SK-N-SH (cell line): ENCODE results near the gene SPINK4. TPM values are rescaled to one million over a fixed set of nuclear protein-coding genes. Genes with fewer than 3 reads are reported as not detected.

Experiments used
- CTCF ChIA-PET: fragments of 300-600, 350-600 bp; formaldehyde crosslinking; extraction: SDS; loops from one replicate; lab custom pipeline; 2021; lab: Yijun Ruan, JAX
- POLR2A ChIA-PET: fragments of 350-600 bp; sonication (Branson Sonifier 250); formaldehyde crosslinking; extraction: SDS; loops from one replicate; lab custom pipeline; 2020; ENCODE audit warnings: antibody characterized with exemption, inconsistent platforms; lab: Yijun Ruan, JAX
- DNase-seq: peaks from one replicate; pipeline ENCODE4 v3.0.0; 2012
- H2AFZ ChIP-seq: fragments of 200-600 bp; sonication (generic); 2 replicates; pipeline ENCODE4 v1.8.1; 2016; ENCODE audit warnings: antibody characterized with exemption, mild to moderate bottlenecking, low read depth
- H3F3A ChIP-seq: fragments of 200-600 bp; sonication (generic); replicated peaks from 2 replicates; pipeline ENCODE3; 2016; ENCODE audit warnings: antibody characterized with exemption, mild to moderate bottlenecking; ENCODE audit not compliant: insufficient read depth
- H3K27ac ChIP-seq, 2 experiments: fragments of 200-500 bp in 1 of 2; fragments of 200-600 bp in 1 of 2; sonication (Bioruptor generic) in 1 of 2; sonication (generic), shearing (Covaris generic) in 1 of 2; 2 replicates each; pipeline versions ENCODE4 v1.5.1 to v1.6.1; 2014 to 2016; ENCODE audit warnings: low read depth in 2 of 2, inconsistent platforms in 1 of 2, low read length in 1 of 2, mild to moderate bottlenecking in 1 of 2, mixed read lengths in 1 of 2
- H3K27me3 ChIP-seq: fragments of 200-600 bp; sonication (generic), shearing (Covaris generic); 2 replicates; pipeline ENCODE4 v1.6.1; 2016; ENCODE audit warnings: mixed run types; ENCODE audit not compliant: insufficient read depth
- H3K36me3 ChIP-seq, 2 experiments: fragments of 200-500 bp in 1 of 2; fragments of 200-600 bp in 1 of 2; sonication (Bioruptor generic) in 1 of 2; sonication (generic) in 1 of 2; replicated peaks in 1 of 2; 2 replicates each; pipeline versions ENCODE3 to v1.5.1; 2014 to 2016; ENCODE audit warnings: low read length in 1 of 2, mild to moderate bottlenecking in 1 of 2; ENCODE audit not compliant: insufficient read depth in 2 of 2, control insufficient read depth in 1 of 2
- H3K4me1 ChIP-seq, 2 experiments: fragments of 200-500 bp in 1 of 2; fragments of 200-600 bp in 1 of 2; sonication (Bioruptor generic) in 1 of 2; sonication (generic), shearing (Covaris generic) in 1 of 2; 2 replicates each; pipeline versions ENCODE4 v1.5.1 to v1.6.1; 2014 to 2016; ENCODE audit warnings: low read depth in 1 of 2, low read length in 1 of 2, mixed run types in 1 of 2; ENCODE audit not compliant: insufficient read depth in 2 of 2, control insufficient read depth in 1 of 2
- H3K4me2 ChIP-seq: fragments of 200-600 bp; sonication (generic), shearing (Covaris generic); 2 replicates; pipeline ENCODE4 v1.6.1; 2017; ENCODE audit warnings: mixed run types
- H3K4me3 ChIP-seq, 2 experiments: fragments of 200-500 bp in 1 of 2; fragments of 200-600 bp in 1 of 2; sonication (Bioruptor generic) in 1 of 2; sonication (generic), shearing (Covaris generic) in 1 of 2; 2 replicates each; pipeline versions ENCODE4 v1.5.1 to v1.8.1; 2014 to 2016; ENCODE audit warnings: low read depth in 2 of 2, inconsistent platforms in 1 of 2, low read length in 1 of 2, mild to moderate bottlenecking in 1 of 2, mixed read lengths in 1 of 2, moderate library complexity in 1 of 2
- H3K79me2 ChIP-seq: fragments of 200-600 bp; sonication (generic); 2 replicates; pipeline ENCODE4 v1.8.1; 2017; ENCODE audit warnings: mild to moderate bottlenecking; ENCODE audit not compliant: insufficient read depth
- H3K9ac ChIP-seq: fragments of 200-600 bp; sonication (generic); 2 replicates; pipeline ENCODE4 v1.6.1; 2017; ENCODE audit warnings: mixed run types
- H3K9me2 ChIP-seq: fragments of 200-600 bp; sonication (generic); 2 replicates; pipeline ENCODE4 v1.6.1; 2017; ENCODE audit warnings: mixed run types
- H3K9me3 ChIP-seq: fragments of 200-600 bp; sonication (generic); 2 replicates; pipeline ENCODE4 v1.6.1; 2017; ENCODE audit warnings: mixed run types, mild to moderate bottlenecking, moderate library complexity
- H4K20me1 ChIP-seq: fragments of 200-600 bp; sonication (generic); 2 replicates; pipeline ENCODE4 v1.6.1; 2017; ENCODE audit warnings: mild to moderate bottlenecking, mixed run types; ENCODE audit not compliant: insufficient read depth
- CHD2 ChIP-seq: fragments of 150-350 bp; IDR thresholded peaks from 2 replicates; pipeline ENCODE4 v1.6.1; 2018; ENCODE audit warnings: low read length; ENCODE audit not compliant: partially characterized antibody
- CTCF ChIP-seq: fragments of 200-600 bp; sonication (generic); IDR thresholded peaks from 2 replicates; pipeline ENCODE4 v1.6.1; 2017; ENCODE audit warnings: antibody characterized with exemption, mild to moderate bottlenecking, moderate library complexity
- EP300 ChIP-seq, 2 experiments: IDR thresholded peaks; 2 replicates each; pipeline versions ENCODE4 v1.4.0 to v1.6.1; 2012; ENCODE audit warnings: borderline replicate concordance in 1 of 2, low read depth in 1 of 2, low read length in 1 of 2
- FOSL2 ChIP-seq: IDR thresholded peaks from 2 replicates; pipeline ENCODE4 v1.4.0; 2012; ENCODE audit warnings: low read depth, mild to moderate bottlenecking, moderate library complexity, borderline replicate concordance
- FOXM1 ChIP-seq: IDR thresholded peaks from 2 replicates; pipeline ENCODE4 v1.4.0; 2012; ENCODE audit warnings: low read depth, mild to moderate bottlenecking
- GABPA ChIP-seq: IDR thresholded peaks from 2 replicates; pipeline ENCODE4 v1.4.0; 2012; ENCODE audit warnings: low read depth, mild to moderate bottlenecking
- MXI1 ChIP-seq: IDR thresholded peaks from 2 replicates; pipeline ENCODE4 v1.6.1; 2012; ENCODE audit warnings: mild to moderate bottlenecking, low read depth, low read length, improper control_type of control experiment
- NFIC ChIP-seq: IDR thresholded peaks from 2 replicates; pipeline ENCODE4 v1.4.0; 2012; ENCODE audit warnings: borderline replicate concordance
- POLR2AphosphoS5 ChIP-seq: IDR thresholded peaks from 2 replicates; pipeline ENCODE4 v1.6.1; 2012; ENCODE audit warnings: low read depth, low read length
- RAD21 ChIP-seq: IDR thresholded peaks from 2 replicates; pipeline ENCODE4 v1.6.1; 2012; ENCODE audit warnings: mild to moderate bottlenecking, low read length
- RCOR1 ChIP-seq: fragments of 150-350 bp; IDR thresholded peaks from 2 replicates; pipeline ENCODE4 v1.6.1; 2017; ENCODE audit warnings: antibody characterized with exemption, low read length
- RFX5 ChIP-seq: IDR thresholded peaks from 2 replicates; pipeline ENCODE4 v1.6.1; 2012; ENCODE audit warnings: mild to moderate bottlenecking, improper control_type of control experiment, low read length
- RXRA ChIP-seq: IDR thresholded peaks from 2 replicates; pipeline ENCODE4 v1.4.0; 2012; ENCODE audit warnings: low read depth, mild to moderate bottlenecking, borderline replicate concordance
- SMC3 ChIP-seq: IDR thresholded peaks from 2 replicates; pipeline ENCODE4 v1.6.1; 2012; ENCODE audit warnings: low read depth, low read length, improper control_type of control experiment
- WGBS: methylation state at CpG from one replicate; pipeline ENCODE4 v1.1.6; 2017; ENCODE audit warnings: low lambda C conversion rate; 5-methylcytosine and 5-hydroxymethylcytosine counted together
- polyA plus RNA-seq, 3 experiments: library from polyadenylated mRNA; depleted of rRNA; stranded (reverse); fragments of >200 nt; gene quantifications; 2 replicates each; pipeline ENCODE4 v1.2.3, GENCODE V29; 2012
- TF ChIP-seq, protein P1 (sequence below): IDR thresholded peaks from 2 replicates; pipeline ENCODE4 v1.6.1; 2012; ENCODE audit warnings: mild to moderate bottlenecking, low read depth, low read length, moderate library complexity
- TF ChIP-seq, protein P2 (sequence below): IDR thresholded peaks from 2 replicates; pipeline ENCODE4 v1.4.0; 2012; ENCODE audit warnings: low read depth
- TF ChIP-seq, protein P3 (sequence below): IDR thresholded peaks from 2 replicates; pipeline ENCODE4; 2012

SPINK4 gene
- polyA plus RNA-seq, 1 of the 3 experiments (the other 2 are of a cell fraction): not detected

DNA sequence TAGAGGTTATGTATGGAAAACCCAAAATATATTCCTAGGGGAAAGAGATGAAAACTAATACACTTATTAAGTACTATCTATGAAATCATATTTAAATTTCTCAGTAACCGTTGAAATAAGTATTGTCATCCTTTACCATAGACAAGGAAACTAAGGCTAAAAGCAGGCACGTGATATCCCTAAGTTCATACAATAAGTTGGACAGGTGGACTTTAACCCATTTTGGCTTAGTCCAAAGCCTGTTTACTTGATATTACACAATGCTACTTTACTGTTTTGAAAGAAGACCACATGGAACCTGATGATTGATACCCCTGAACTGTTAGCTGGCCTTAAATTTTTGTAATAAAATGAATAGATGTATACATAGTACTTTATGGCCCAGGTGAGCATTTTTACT lies 53.8 kb downstream of the SPINK4 start:
- Histone ChIP-seq H3K4me2 (no peak overlapping the region), H3K9me3 (no peaks in the 10 kb centered on the region), H3K9me2 (no peaks in the 10 kb centered on the region), H3K4me1 (peaks cover 4 to 15% of the 10 kb centered on the region in 2 experiments; a peak in 3 of 4 replicates), H4K20me1 (no peaks in the 10 kb centered on the region), H3K36me3 (peaks cover 57 to 67% of the 10 kb centered on the region in 2 experiments), H3F3A (peaks cover 3% of the 10 kb centered on the region), H2AFZ (no peak overlapping the region), H3K27me3 (no peaks in the 10 kb centered on the region), H3K27ac (no peak overlapping the region), H3K9ac (no peak overlapping the region), H3K4me3 (no peak overlapping the region)
- POLR2A ChIA-PET: no interaction called here
- CTCF ChIA-PET: no interaction called here
- WGBS: 96% methylated on average over 2 of the region's 2 CpGs
- no peak for TF ChIP-seq RFX5
- no peak for TF ChIP-seq NFIC
- TF ChIP-seq SMC3: no peak
- TF ChIP-seq MXI1: no peak
- TF ChIP-seq CTCF: no peak
- no peak for TF ChIP-seq RXRA
- TF ChIP-seq, protein P1, sequence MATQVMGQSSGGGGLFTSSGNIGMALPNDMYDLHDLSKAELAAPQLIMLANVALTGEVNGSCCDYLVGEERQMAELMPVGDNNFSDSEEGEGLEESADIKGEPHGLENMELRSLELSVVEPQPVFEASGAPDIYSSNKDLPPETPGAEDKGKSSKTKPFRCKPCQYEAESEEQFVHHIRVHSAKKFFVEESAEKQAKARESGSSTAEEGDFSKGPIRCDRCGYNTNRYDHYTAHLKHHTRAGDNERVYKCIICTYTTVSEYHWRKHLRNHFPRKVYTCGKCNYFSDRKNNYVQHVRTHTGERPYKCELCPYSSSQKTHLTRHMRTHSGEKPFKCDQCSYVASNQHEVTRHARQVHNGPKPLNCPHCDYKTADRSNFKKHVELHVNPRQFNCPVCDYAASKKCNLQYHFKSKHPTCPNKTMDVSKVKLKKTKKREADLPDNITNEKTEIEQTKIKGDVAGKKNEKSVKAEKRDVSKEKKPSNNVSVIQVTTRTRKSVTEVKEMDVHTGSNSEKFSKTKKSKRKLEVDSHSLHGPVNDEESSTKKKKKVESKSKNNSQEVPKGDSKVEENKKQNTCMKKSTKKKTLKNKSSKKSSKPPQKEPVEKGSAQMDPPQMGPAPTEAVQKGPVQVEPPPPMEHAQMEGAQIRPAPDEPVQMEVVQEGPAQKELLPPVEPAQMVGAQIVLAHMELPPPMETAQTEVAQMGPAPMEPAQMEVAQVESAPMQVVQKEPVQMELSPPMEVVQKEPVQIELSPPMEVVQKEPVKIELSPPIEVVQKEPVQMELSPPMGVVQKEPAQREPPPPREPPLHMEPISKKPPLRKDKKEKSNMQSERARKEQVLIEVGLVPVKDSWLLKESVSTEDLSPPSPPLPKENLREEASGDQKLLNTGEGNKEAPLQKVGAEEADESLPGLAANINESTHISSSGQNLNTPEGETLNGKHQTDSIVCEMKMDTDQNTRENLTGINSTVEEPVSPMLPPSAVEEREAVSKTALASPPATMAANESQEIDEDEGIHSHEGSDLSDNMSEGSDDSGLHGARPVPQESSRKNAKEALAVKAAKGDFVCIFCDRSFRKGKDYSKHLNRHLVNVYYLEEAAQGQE: no peak
- no peak for TF ChIP-seq EP300 (IDR thresholded peaks at IDR 0.05; ENCODE audit: borderline replicate concordance in 1 of 2, low read depth in 1 of 2, low read length in 1 of 2)
- TF ChIP-seq POLR2AphosphoS5: no peak
- TF ChIP-seq, protein P2, sequence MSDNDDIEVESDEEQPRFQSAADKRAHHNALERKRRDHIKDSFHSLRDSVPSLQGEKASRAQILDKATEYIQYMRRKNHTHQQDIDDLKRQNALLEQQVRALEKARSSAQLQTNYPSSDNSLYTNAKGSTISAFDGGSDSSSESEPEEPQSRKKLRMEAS: no peak
- TF ChIP-seq RCOR1: no peak
- no peak for TF ChIP-seq FOSL2
- TF ChIP-seq, protein P3, sequence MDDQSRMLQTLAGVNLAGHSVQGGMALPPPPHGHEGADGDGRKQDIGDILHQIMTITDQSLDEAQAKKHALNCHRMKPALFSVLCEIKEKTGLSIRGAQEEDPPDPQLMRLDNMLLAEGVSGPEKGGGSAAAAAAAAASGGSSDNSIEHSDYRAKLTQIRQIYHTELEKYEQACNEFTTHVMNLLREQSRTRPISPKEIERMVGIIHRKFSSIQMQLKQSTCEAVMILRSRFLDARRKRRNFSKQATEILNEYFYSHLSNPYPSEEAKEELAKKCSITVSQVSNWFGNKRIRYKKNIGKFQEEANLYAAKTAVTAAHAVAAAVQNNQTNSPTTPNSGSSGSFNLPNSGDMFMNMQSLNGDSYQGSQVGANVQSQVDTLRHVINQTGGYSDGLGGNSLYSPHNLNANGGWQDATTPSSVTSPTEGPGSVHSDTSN: no peak
- TF ChIP-seq GABPA: no peak
- TF ChIP-seq RAD21: no peak
- TF ChIP-seq FOXM1: no peak
- no peak for TF ChIP-seq CHD2
- TF ChIP-seq, all 33 proteins: peak for 0
- no peak for DNase-seq
- peaks cover 84% of the 10 kb centered on the region for H3K79me2 ChIP-seq
